HFFc6 (cell line): ENCODE measurements around the gene GATAD2A. TPM values are rescaled to one million over a fixed set of nuclear protein-coding genes. Genes with fewer than 3 reads are reported as not detected.
A peak's percentile ranks its signal among the peaks of the same experiment; 100 is the strongest.

ENCODE experiments used
- DNase-seq: peaks from one replicate; pipeline ENCODE4 v3.0.0-alpha.2; 2018
- H3K27ac Mint-ChIP-seq: 2 replicates; pipeline ENCODE4 v1.8.0; 2020; ENCODE audit warnings: mild to moderate bottlenecking, mixed read lengths
- H3K27me3 Mint-ChIP-seq: 2 replicates; pipeline ENCODE4 v1.8.0; 2021; ENCODE audit warnings: mild to moderate bottlenecking, moderate library complexity, mixed read lengths; ENCODE audit not compliant: insufficient read depth
- H3K36me3 Mint-ChIP-seq: 2 replicates; pipeline ENCODE4 v1.8.0; 2021; ENCODE audit warnings: low read depth, mixed read lengths
- H3K4me1 Mint-ChIP-seq: 2 replicates; pipeline ENCODE4 v1.8.0; 2020; ENCODE audit warnings: low read depth, mixed read lengths
- H3K4me3 Mint-ChIP-seq: 2 replicates; pipeline ENCODE4 v1.8.0; 2020; ENCODE audit warnings: mild to moderate bottlenecking, moderate library complexity, mixed read lengths
- H3K9me3 Mint-ChIP-seq: 2 replicates; pipeline ENCODE4 v1.8.0; 2020; ENCODE audit warnings: mild to moderate bottlenecking, mixed read lengths
- total RNA-seq, 6 experiments: library from RNA; stranded (reverse); fragmentation: NEBNext Ultra II Directional; extraction: Animal tissue kit (Norgen Biotek cat#: 25700); gene quantifications; 2 replicates in 1 of 6; 3 replicates in 5 of 6; pipeline ENCODE4 v1.2.3, GENCODE V29; 2021
- TF ChIP-seq, protein P1 (sequence below): fragments of 200-600 bp; sonication (generic); IDR thresholded peaks from 2 replicates; pipeline ENCODE4 v1.5.0; 2021; ENCODE audit warnings: antibody characterized with exemption, mild to moderate bottlenecking

Gene GATAD2A
- total RNA-seq, 6 experiments from 2014 or later, result 107 to 123 (median 112) TPM

DNA sequence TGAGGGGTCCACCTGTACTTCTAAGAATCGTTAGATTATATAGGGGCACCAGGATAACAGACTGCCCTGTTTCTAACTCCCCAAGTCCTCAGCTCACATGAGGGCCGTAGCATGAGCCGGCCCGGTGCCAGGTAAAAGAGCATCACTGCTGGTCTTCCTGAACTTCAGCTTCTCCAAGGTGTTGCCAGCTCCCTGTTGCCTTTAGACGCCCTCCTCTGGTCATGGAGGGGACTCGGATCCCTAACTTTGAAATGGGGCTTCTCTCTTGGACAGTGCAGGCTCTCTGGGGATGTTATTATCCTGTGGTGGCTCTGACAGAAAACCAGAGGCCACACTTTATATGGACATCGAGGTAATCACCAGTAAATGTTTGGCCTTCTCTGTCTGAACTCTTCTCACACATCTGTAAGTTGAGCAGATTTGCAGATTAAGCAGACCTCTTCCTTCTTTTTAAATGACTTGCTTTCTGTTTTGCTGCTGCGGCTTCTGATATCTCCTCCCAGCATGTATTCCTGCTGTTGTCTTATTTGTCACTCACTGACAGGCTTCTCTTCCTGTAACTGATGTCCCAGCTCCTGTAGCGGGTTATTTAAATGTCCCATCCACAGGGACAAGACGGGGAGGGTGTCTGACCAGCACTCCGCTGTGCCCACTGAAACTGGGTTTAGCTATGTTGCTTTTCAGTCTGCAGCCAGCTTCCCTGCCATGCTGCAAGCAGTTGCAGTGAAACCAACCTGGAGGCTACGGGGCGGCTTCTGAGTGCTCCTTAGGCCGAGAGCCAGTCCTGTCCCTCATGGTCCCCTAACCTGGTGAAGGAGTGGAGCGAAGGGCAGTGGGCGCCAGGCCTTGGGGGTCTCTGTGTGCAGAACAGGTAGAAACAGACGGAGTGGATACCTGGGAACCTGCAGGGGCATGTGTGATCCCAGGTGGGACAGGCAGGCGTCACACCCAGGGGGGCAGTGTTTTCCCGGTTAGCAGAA is 70.7 kb downstream of the GATAD2A start:
- H3K9me3 Mint-ChIP-seq, result no peaks in the 10 kb centered on the region
- H3K4me1 Mint-ChIP-seq, result peaks cover 24% of the 10 kb centered on the region
- no peak overlapping the region for H3K27ac Mint-ChIP-seq
- no peaks in the 10 kb centered on the region; the same call in 1 of the 2 replicates for H3K36me3 Mint-ChIP-seq
- no peak overlapping the region for H3K4me3 Mint-ChIP-seq
- peaks cover under 1% of the 10 kb centered on the region for H3K27me3 Mint-ChIP-seq
- TF ChIP-seq, protein P1, sequence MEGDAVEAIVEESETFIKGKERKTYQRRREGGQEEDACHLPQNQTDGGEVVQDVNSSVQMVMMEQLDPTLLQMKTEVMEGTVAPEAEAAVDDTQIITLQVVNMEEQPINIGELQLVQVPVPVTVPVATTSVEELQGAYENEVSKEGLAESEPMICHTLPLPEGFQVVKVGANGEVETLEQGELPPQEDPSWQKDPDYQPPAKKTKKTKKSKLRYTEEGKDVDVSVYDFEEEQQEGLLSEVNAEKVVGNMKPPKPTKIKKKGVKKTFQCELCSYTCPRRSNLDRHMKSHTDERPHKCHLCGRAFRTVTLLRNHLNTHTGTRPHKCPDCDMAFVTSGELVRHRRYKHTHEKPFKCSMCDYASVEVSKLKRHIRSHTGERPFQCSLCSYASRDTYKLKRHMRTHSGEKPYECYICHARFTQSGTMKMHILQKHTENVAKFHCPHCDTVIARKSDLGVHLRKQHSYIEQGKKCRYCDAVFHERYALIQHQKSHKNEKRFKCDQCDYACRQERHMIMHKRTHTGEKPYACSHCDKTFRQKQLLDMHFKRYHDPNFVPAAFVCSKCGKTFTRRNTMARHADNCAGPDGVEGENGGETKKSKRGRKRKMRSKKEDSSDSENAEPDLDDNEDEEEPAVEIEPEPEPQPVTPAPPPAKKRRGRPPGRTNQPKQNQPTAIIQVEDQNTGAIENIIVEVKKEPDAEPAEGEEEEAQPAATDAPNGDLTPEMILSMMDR, result peak; percentile 62
- peak; percentile 24 for DNase-seq

DNA sequence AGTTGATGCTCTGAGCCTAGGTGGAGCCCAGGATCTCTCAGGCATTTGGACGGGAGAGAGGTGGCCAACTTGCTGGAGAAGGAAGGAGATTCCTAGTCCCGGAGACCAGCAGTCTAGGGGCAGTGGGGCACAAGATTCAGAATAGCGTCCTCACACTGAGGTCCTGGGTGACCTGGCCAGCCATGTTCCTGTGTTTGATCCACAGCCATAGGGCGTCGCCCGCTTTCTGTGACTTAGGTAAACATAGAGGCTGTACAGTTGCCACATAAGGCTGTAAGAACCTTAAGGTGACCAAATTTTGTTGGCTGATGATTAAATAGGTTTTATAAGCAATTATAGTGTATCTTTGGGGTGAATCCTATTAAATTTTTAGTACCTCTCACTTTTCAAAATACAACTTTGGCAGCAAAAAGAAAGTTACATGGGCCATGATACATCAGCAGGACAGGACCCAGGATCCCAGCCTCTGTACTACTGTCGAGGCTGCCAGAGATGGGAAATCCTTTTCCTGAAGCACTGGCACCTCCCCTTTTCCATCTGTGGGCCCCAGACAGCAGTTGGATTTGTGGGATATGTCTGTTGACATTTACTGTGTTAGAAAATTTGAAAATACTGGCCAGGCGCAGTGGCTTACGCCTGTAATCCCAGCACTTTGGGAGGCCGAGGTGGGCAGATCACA is 72.4 kb downstream of the GATAD2A start:
- no peaks in the 10 kb centered on the region; the same call in 1 of the 2 replicates for H3K36me3 Mint-ChIP-seq
- TF ChIP-seq, protein P1, result no peak
- H3K4me3 Mint-ChIP-seq, result no peak overlapping the region
- no peaks in the 10 kb centered on the region for H3K9me3 Mint-ChIP-seq
- H3K27ac Mint-ChIP-seq, result peak overlapping the region; percentile 68; the same call in 1 of the 2 replicates
- peaks cover 24% of the 10 kb centered on the region for H3K4me1 Mint-ChIP-seq
- DNase-seq, result no peak
- peaks cover 3% of the 10 kb centered on the region for H3K27me3 Mint-ChIP-seq

- Mint-ChIP-seq H3K27ac (no peak overlapping the region), H3K4me1 (peaks cover 35% of the 10 kb centered on the region), H3K27me3 (peaks cover 3% of the 10 kb centered on the region), H3K4me3 (no peak overlapping the region), H3K36me3 (no peaks in the 10 kb centered on the region; the same call in none of the 2 replicates), H3K9me3 (no peaks in the 10 kb centered on the region)
- TF ChIP-seq, protein P1, result no peak
- DNase-seq, result no peak
Measured at GRCh38 chr19:19480688-19481087, 75.2 kb downstream of the GATAD2A start.

- Mint-ChIP-seq H3K36me3 (no peaks in the 10 kb centered on the region; the same call in 1 of the 2 replicates), H3K27ac (peak overlapping the region; percentile 43), H3K27me3 (peaks cover 3% of the 10 kb centered on the region), H3K4me1 (peaks cover 41% of the 10 kb centered on the region), H3K9me3 (no peaks in the 10 kb centered on the region), H3K4me3 (no peak overlapping the region)
- TF ChIP-seq, protein P1, result no peak
- no peak for DNase-seq
Measured at GRCh38 chr19:19482809-19483596, 77.5 kb downstream of the GATAD2A start.
